ENCODE results near the gene LRBA. TPM values are rescaled to one million over a fixed set of nuclear protein-coding genes. Genes with fewer than 3 reads are reported as not detected.
A peak's percentile ranks its signal among the peaks of the same experiment; 100 is the strongest.

The LRBA gene
- total and polyA plus RNA-seq, 9 of the 15 experiments (the other 6 are each of a cell fraction or from before 2014, with no cell fraction given): 24.2 to 88.7 (median 59.7) TPM

- TF ChIP-seq SAP30 (IDR thresholded peaks at IDR 0.05; ENCODE audit: borderline replicate concordance, insufficient read depth, low read depth, low read length, poor library complexity, severe bottlenecking): no peak
Observed at GRCh38 chr4:150345207-150345744, 669.8 kb downstream of the LRBA start (continued).

GRCh38 chr4:150343796-150344195 lies 671.3 kb downstream of the LRBA start:
- intact Hi-C loops (cut with micrococcal nuclease): no loop called here
- TF ChIP-seq PHB (CRISPR knock-in tag; IDR thresholded peaks at IDR 0.05) (no peak), SOX6 (IDR thresholded peaks at IDR 0.05) (peak; percentile 87)
- peaks cover 0 to 8% of the 10 kb centered on the region in 2 experiments; a peak in 2 of 5 replicates for H3K4me1 ChIP-seq (replicated peaks in 1 of 2; ENCODE audit: control insufficient read depth in 2 of 2, insufficient read depth in 2 of 2, low read length in 2 of 2)

GRCh38 chr4:150342945-150343344 lies 672.1 kb downstream of the LRBA start:
- Histone ChIP-seq H3K9ac (ENCODE audit: insufficient read depth in 1 of 2, low read depth in 2 of 2, low read length in 2 of 2) (no peak overlapping the region), H3K27ac (ENCODE audit: extremely low read depth, low read depth, low read length) (no peak overlapping the region), H2AFZ (ENCODE audit: low read depth, low read length) (no peak overlapping the region), H4K20me1 (replicated peaks; ENCODE audit: control insufficient read depth, insufficient read depth, low read length) (no peaks in the 10 kb centered on the region), H3K9me3 (replicated peaks; ENCODE audit: control insufficient read depth, insufficient read depth, low read depth, low read length) (no peaks in the 10 kb centered on the region), H3K27me3 (ENCODE audit: control insufficient read depth in 2 of 2, insufficient read depth in 2 of 2, low read length in 2 of 2) (no peaks in the 10 kb centered on the region), H3K79me2 (ENCODE audit: control insufficient read depth, insufficient read depth, low read length) (no peaks in the 10 kb centered on the region), H3K9me1 (ENCODE audit: control insufficient read depth, insufficient read depth, low read length) (no peaks in the 10 kb centered on the region), H3K4me2 (ENCODE audit: insufficient read depth, low read length) (no peak overlapping the region), H3K4me3 (no peak overlapping the region), H3K4me1 (replicated peaks in 1 of 2; ENCODE audit: control insufficient read depth in 2 of 2, insufficient read depth in 2 of 2, low read length in 2 of 2) (peaks cover 0 to 8% of the 10 kb centered on the region in 2 experiments; a peak in 2 of 5 replicates), H3K36me3 (ENCODE audit: control insufficient read depth, insufficient read depth, low read length) (peaks cover 8% of the 10 kb centered on the region; the same call in 1 of the 3 replicates)
- 80% methylated on average over 1 of the region's 2 CpGs for WGBS (ENCODE audit: insufficient coverage, low coverage, missing lambda C conversion rate)
- FAIRE-seq: no peak
- intact Hi-C loops (cut with micrococcal nuclease) (no loop called here), in situ Hi-C loops (cut with MboI) (no loop called here)
- POLR2A ChIA-PET: interaction anchor here (1.7 kb wide), 1 partner anchor 10 kb away, joined by 4 read pairs; no protein-coding TSS in a partner anchor
- BruUV-seq (replicated peaks): no TSS peak
- TF ChIP-seq PKNOX1 (IDR thresholded peaks at IDR 0.05) (0 out of 2 replicates have a peak, but pooled peaks have one; percentile 18), TEAD2 (tag; IDR thresholded peaks at IDR 0.05) (no peak)
- ATAC-seq: peak; percentile 78
- DNase-seq (ENCODE audit: extremely low read depth in 1 of 4, low spot score in 3 of 4): no peak
- CTCF ChIA-PET (ENCODE audit: low intra/inter-chr PET ratio): no interaction called here

More at GRCh38 chr4:150343796-150344195, 671.3 kb downstream of the LRBA start:
- Histone ChIP-seq H3K4me3 (no peak overlapping the region), H3K9ac (ENCODE audit: insufficient read depth in 1 of 2, low read depth in 2 of 2, low read length in 2 of 2) (no peak overlapping the region), H3K4me2 (ENCODE audit: insufficient read depth, low read length) (no peak overlapping the region), H3K9me1 (ENCODE audit: control insufficient read depth, insufficient read depth, low read length) (no peaks in the 10 kb centered on the region), H3K27me3 (ENCODE audit: control insufficient read depth in 2 of 2, insufficient read depth in 2 of 2, low read length in 2 of 2) (no peaks in the 10 kb centered on the region), H2AFZ (ENCODE audit: low read depth, low read length) (no peak overlapping the region), H3K27ac (ENCODE audit: extremely low read depth, low read depth, low read length) (no peak overlapping the region), H4K20me1 (replicated peaks; ENCODE audit: control insufficient read depth, insufficient read depth, low read length) (no peaks in the 10 kb centered on the region), H3K79me2 (ENCODE audit: control insufficient read depth, insufficient read depth, low read length) (no peaks in the 10 kb centered on the region), H3K9me3 (replicated peaks; ENCODE audit: control insufficient read depth, insufficient read depth, low read depth, low read length) (no peaks in the 10 kb centered on the region), H3K36me3 (ENCODE audit: control insufficient read depth, insufficient read depth, low read length) (peaks cover 11% of the 10 kb centered on the region; the same call in 2 of the 3 replicates)
- CTCF ChIA-PET (ENCODE audit: low intra/inter-chr PET ratio): no interaction called here
- in situ Hi-C loops (cut with MboI): no loop called here
- WGBS (ENCODE audit: insufficient coverage, low coverage, missing lambda C conversion rate): 25% methylated on average over 2 of the region's 2 CpGs
- no TSS peak for BruUV-seq (replicated peaks)
- no peak for DNase-seq (ENCODE audit: extremely low read depth in 1 of 4, low spot score in 3 of 4)
- peak; percentile 73; the same call in 2 of the 3 replicates for ATAC-seq
- POLR2A ChIA-PET: interaction anchor here (1.7 kb wide), 1 partner anchor 9 kb away, joined by 4 read pairs; no protein-coding TSS in a partner anchor
- peak; percentile 19 for FAIRE-seq

Data from K562 (cell line).